GM18858 (cell line): Measurements from ENCODE around the gene HS6ST2.

Source experiments
- ATAC-seq: cut with Tn5 transposase; IDR thresholded peaks from one replicate; pipeline ENCODE4 v1.9.1; 2021; ENCODE audit not compliant: unreplicated experiment

HS6ST2 gene

GRCh38 chrX:132689612-132690563 is 268.5 kb downstream of the HS6ST2 start:
- no peak for ATAC-seq

- ATAC-seq, result no peak
Measured at GRCh38 chrX:132685276-132685675, 273.2 kb downstream of the HS6ST2 start.

- ATAC-seq, result no peak
Measured at GRCh38 chrX:132677233-132677716, 281.2 kb downstream of the HS6ST2 start.

GRCh38 chrX:132676561-132677186 is 281.8 kb downstream of the HS6ST2 start:
- ATAC-seq, result no peak

- no peak for ATAC-seq
Measured at GRCh38 chrX:132676102-132676501, 282.3 kb downstream of the HS6ST2 start.

- no peak for ATAC-seq
Measured at GRCh38 chrX:132673331-132673730, 285.1 kb downstream of the HS6ST2 start.

- no peak for ATAC-seq
Measured at GRCh38 chrX:132671229-132671641, 287.2 kb downstream of the HS6ST2 start.

- no peak for ATAC-seq
Measured at GRCh38 chrX:132669142-132669541, 289.3 kb downstream of the HS6ST2 start.

- no peak for ATAC-seq
Measured at GRCh38 chrX:132668178-132668577, 290.3 kb downstream of the HS6ST2 start.

- no peak for ATAC-seq
Measured at GRCh38 chrX:132665676-132666075, 292.8 kb downstream of the HS6ST2 start.

GRCh38 chrX:132664273-132664672 is 294.2 kb downstream of the HS6ST2 start:
- no peak for ATAC-seq

GRCh38 chrX:132662844-132663243 is 295.6 kb downstream of the HS6ST2 start:
- no peak for ATAC-seq

- ATAC-seq, result no peak
Measured at GRCh38 chrX:132657876-132658275, 300.6 kb downstream of the HS6ST2 start.

- no peak for ATAC-seq
Measured at GRCh38 chrX:132652871-132653270, 305.6 kb downstream of the HS6ST2 start.

- ATAC-seq, result no peak
Measured at GRCh38 chrX:132651421-132652086, 306.9 kb downstream of the HS6ST2 start.

- ATAC-seq, result no peak
Measured at GRCh38 chrX:132648895-132649294, 309.5 kb downstream of the HS6ST2 start.

- no peak for ATAC-seq
Measured at GRCh38 chrX:132639446-132639845, 319.0 kb downstream of the HS6ST2 start.

- no peak for ATAC-seq
Measured at GRCh38 chrX:132638313-132638712, 320.1 kb downstream of the HS6ST2 start.

- no peak for ATAC-seq
Measured at GRCh38 chrX:132636080-132636479, 322.3 kb downstream of the HS6ST2 start.

- no peak for ATAC-seq
Measured at GRCh38 chrX:132634521-132634920, 323.9 kb downstream of the HS6ST2 start.

GRCh38 chrX:132631579-132632232 is 326.7 kb downstream of the HS6ST2 start:
- ATAC-seq, result no peak
